ENCODE measurements around the gene WDHD1.

Gene WDHD1

DNA sequence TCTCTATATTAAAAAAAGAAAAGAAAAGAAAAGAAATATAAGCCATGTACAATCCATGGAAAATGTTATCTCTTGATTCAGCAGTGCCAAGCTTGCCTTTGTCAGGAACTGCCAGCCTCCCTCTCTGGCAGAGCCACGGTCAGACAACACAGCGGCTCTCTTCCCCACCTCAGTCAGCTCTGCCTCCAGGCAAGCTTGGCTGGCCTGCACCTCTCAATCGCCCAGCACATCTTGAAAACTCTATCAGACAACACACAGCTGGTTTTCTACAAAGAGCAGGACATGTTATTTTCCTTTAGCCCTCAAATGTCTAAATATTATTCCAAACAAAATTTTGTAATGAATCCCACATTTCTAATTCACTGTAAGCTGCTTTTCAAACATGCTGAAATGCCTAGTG is 104.3 kb downstream of the WDHD1 start:
- TF ChIP-seq, protein P1, sequence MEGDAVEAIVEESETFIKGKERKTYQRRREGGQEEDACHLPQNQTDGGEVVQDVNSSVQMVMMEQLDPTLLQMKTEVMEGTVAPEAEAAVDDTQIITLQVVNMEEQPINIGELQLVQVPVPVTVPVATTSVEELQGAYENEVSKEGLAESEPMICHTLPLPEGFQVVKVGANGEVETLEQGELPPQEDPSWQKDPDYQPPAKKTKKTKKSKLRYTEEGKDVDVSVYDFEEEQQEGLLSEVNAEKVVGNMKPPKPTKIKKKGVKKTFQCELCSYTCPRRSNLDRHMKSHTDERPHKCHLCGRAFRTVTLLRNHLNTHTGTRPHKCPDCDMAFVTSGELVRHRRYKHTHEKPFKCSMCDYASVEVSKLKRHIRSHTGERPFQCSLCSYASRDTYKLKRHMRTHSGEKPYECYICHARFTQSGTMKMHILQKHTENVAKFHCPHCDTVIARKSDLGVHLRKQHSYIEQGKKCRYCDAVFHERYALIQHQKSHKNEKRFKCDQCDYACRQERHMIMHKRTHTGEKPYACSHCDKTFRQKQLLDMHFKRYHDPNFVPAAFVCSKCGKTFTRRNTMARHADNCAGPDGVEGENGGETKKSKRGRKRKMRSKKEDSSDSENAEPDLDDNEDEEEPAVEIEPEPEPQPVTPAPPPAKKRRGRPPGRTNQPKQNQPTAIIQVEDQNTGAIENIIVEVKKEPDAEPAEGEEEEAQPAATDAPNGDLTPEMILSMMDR (IDR thresholded peaks at IDR 0.05; ENCODE audit: insufficient read depth, low read length, poor library complexity, severe bottlenecking), result no peak
- no peak for TF ChIP-seq EZH2phosphoT487 (conservative IDR thresholded peaks at IDR 0.05; ENCODE audit: low read length)
- Histone ChIP-seq H3K4me2 (ENCODE audit: low read depth, low read length, poor library complexity, severe bottlenecking) (no peak overlapping the region), H3F3A (ENCODE audit: insufficient read depth) (0 out of 2 replicates have a peak, but pooled peaks cover 2% of the 10 kb centered on the region), H3K27ac (ENCODE audit: low read depth, low read length) (no peak overlapping the region), H3K79me2 (ENCODE audit: insufficient read depth, low read length) (no peaks in the 10 kb centered on the region), H2AFZ (ENCODE audit: low read depth, low read length, severe bottlenecking) (no peak overlapping the region), H3K27me3 (ENCODE audit: low read length) (no peaks in the 10 kb centered on the region), H4K20me1 (ENCODE audit: low read depth, low read length) (no peaks in the 10 kb centered on the region), H3K9me2 (replicated peaks; ENCODE audit: insufficient read depth, low read length) (no peaks in the 10 kb centered on the region), H3K36me3 (ENCODE audit: low read length) (no peaks in the 10 kb centered on the region), H3K9me3 (ENCODE audit: insufficient read depth, low read length) (no peaks in the 10 kb centered on the region), H3K4me3 (ENCODE audit: insufficient read depth, low read length, poor library complexity, severe bottlenecking) (no peak overlapping the region), H3K9ac (ENCODE audit: low read length) (no peak overlapping the region)

DNA sequence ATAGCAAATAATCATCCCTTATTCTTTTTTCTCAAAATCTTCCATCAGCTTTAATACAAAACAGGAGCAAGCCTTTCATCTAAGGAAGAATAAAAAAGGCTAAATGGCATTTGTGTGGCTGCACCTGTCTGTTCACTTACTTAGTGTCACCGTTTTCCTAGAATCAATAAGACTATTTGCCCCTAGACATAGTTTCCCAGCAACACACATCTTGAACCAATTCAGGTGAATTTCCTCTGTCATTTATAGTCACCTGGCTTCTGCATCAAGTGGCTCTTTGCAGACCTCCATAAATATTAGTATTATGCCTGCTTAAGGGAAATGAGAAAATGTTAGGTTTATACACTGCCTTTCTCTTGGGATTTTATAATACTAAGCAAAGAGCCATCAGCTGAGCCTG is 106.8 kb downstream of the WDHD1 start:
- H3K9me3 ChIP-seq (ENCODE audit: insufficient read depth, low read length), result no peaks in the 10 kb centered on the region
- H3K9me2 ChIP-seq (replicated peaks; ENCODE audit: insufficient read depth, low read length), result no peaks in the 10 kb centered on the region
- H3K79me2 ChIP-seq (ENCODE audit: insufficient read depth, low read length), result no peaks in the 10 kb centered on the region
- no peaks in the 10 kb centered on the region for H3F3A ChIP-seq (ENCODE audit: insufficient read depth)
- H3K36me3 ChIP-seq (ENCODE audit: low read length), result no peaks in the 10 kb centered on the region
- no peak overlapping the region for H3K9ac ChIP-seq (ENCODE audit: low read length)
- no peak overlapping the region for H3K4me3 ChIP-seq (ENCODE audit: insufficient read depth, low read length, poor library complexity, severe bottlenecking)
- H4K20me1 ChIP-seq (ENCODE audit: low read depth, low read length), result no peaks in the 10 kb centered on the region
- no peaks in the 10 kb centered on the region for H3K27me3 ChIP-seq (ENCODE audit: low read length)
- no peak overlapping the region for H3K27ac ChIP-seq (ENCODE audit: low read depth, low read length)
- no peak overlapping the region for H2AFZ ChIP-seq (ENCODE audit: low read depth, low read length, severe bottlenecking)
- no peak overlapping the region for H3K4me2 ChIP-seq (ENCODE audit: low read depth, low read length, poor library complexity, severe bottlenecking)
- TF ChIP-seq, protein P1 (IDR thresholded peaks at IDR 0.05; ENCODE audit: insufficient read depth, low read length, poor library complexity, severe bottlenecking), result no peak

DNA sequence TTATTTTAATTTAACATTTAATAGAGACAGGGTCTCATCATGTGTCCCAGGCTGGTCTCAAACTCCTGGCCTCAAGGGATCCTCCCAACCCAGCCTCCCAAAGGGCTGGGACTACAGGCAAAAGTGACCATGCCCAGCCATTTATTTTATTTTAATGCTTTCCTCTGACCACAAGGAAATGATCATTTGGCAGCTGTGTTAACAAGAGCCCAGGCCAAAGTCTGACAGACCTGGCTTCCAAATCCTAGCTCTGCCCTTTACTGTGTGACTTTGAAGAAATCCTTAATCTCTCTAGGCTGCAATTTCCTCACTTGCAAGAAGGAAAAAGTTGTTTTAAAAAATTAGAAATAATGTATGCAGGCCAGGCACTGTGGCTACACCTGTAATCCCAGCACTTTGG is 107.6 kb downstream of the WDHD1 start:
- Histone ChIP-seq H2AFZ (ENCODE audit: low read depth, low read length, severe bottlenecking) (no peak overlapping the region), H3K9me3 (ENCODE audit: insufficient read depth, low read length) (no peaks in the 10 kb centered on the region), H3K4me2 (ENCODE audit: low read depth, low read length, poor library complexity, severe bottlenecking) (no peak overlapping the region), H3K9ac (ENCODE audit: low read length) (no peak overlapping the region), H3K4me3 (ENCODE audit: insufficient read depth, low read length, poor library complexity, severe bottlenecking) (no peak overlapping the region), H3K36me3 (ENCODE audit: low read length) (no peaks in the 10 kb centered on the region), H3K79me2 (ENCODE audit: insufficient read depth, low read length) (no peaks in the 10 kb centered on the region), H3F3A (ENCODE audit: insufficient read depth) (no peaks in the 10 kb centered on the region), H3K27ac (ENCODE audit: low read depth, low read length) (no peak overlapping the region), H3K27me3 (ENCODE audit: low read length) (no peaks in the 10 kb centered on the region), H4K20me1 (ENCODE audit: low read depth, low read length) (no peaks in the 10 kb centered on the region), H3K9me2 (replicated peaks; ENCODE audit: insufficient read depth, low read length) (no peaks in the 10 kb centered on the region)
- TF ChIP-seq, protein P1 (IDR thresholded peaks at IDR 0.05; ENCODE audit: insufficient read depth, low read length, poor library complexity, severe bottlenecking), result no peak

DNA sequence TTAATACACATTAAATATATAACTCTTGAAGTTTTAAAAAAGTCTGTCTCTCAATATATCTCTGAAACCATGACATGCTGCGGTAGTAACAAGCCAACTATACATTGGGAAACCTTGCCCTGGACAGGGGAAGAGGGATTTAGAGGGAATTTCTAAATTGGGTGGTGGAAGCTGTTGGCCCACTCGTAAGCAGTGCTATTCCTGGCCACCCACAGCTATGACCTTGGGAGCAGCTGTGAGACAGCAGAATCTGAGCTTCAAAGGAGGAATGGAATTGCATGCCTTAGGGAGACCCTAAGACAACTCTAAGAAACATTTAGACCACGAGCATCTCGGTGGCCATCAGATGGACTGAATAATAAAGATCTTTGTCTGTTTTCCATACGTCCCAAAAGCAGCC is 108.5 kb downstream of the WDHD1 start:
- H3K9me3 ChIP-seq (ENCODE audit: insufficient read depth, low read length), result no peaks in the 10 kb centered on the region
- no peak overlapping the region for H3K4me2 ChIP-seq (ENCODE audit: low read depth, low read length, poor library complexity, severe bottlenecking)
- no peaks in the 10 kb centered on the region for H4K20me1 ChIP-seq (ENCODE audit: low read depth, low read length)
- H3K36me3 ChIP-seq (ENCODE audit: low read length), result no peaks in the 10 kb centered on the region
- H3K27me3 ChIP-seq (ENCODE audit: low read length), result no peaks in the 10 kb centered on the region
- H3K9me2 ChIP-seq (replicated peaks; ENCODE audit: insufficient read depth, low read length), result no peaks in the 10 kb centered on the region
- H3F3A ChIP-seq (ENCODE audit: insufficient read depth), result no peaks in the 10 kb centered on the region
- no peaks in the 10 kb centered on the region for H3K79me2 ChIP-seq (ENCODE audit: insufficient read depth, low read length)
- H3K9ac ChIP-seq (ENCODE audit: low read length), result no peak overlapping the region
- no peak overlapping the region for H3K4me3 ChIP-seq (ENCODE audit: insufficient read depth, low read length, poor library complexity, severe bottlenecking)
- no peak overlapping the region for H2AFZ ChIP-seq (ENCODE audit: low read depth, low read length, severe bottlenecking)
- TF ChIP-seq, protein P1 (IDR thresholded peaks at IDR 0.05; ENCODE audit: insufficient read depth, low read length, poor library complexity, severe bottlenecking), result no peak
- TF ChIP-seq EZH2phosphoT487 (conservative IDR thresholded peaks at IDR 0.05; ENCODE audit: low read length), result no peak
- no peak overlapping the region for H3K27ac ChIP-seq (ENCODE audit: low read depth, low read length)

All from SU-DHL-6 (cell line).